K562 (cell line): ENCODE measurements around the gene GFAP. TPM values are rescaled to one million over a fixed set of nuclear protein-coding genes. Genes with fewer than 3 reads are reported as not detected.

Experiments
- CAMTA2 ChIP-seq: fragments of 250-450 bp; sonication (Bioruptor Pico); conservative IDR thresholded peaks from 2 replicates; pipeline ENCODE4 v1.5.1; 2022
- COPS2 ChIP-seq: fragments of 450-650 bp; conservative IDR thresholded peaks from 2 replicates; pipeline ENCODE4 v1.6.1; 2016; ENCODE audit warnings: mild to moderate bottlenecking, moderate library complexity
- E2F3 ChIP-seq: fragments of 250-450 bp; sonication (Bioruptor Pico); IDR thresholded peaks from 2 replicates; pipeline ENCODE4 v1.4.0; 2020; ENCODE audit warnings: mild to moderate bottlenecking
- FOXP4 ChIP-seq: sonication (generic); formaldehyde crosslinking; IDR thresholded peaks from 2 replicates; pipeline ENCODE4 v1.8.0; 2022; ENCODE audit warnings: mild to moderate bottlenecking, missing genetic modification reagents, borderline replicate concordance
- GMEB1 ChIP-seq: fragments of 250-450 bp; sonication (Bioruptor Pico); IDR thresholded peaks from 2 replicates; pipeline ENCODE4 v1.4.0; 2020; ENCODE audit warnings: mild to moderate bottlenecking
- PHB2 ChIP-seq: fragments of 450-650 bp; IDR thresholded peaks from 2 replicates; pipeline ENCODE4 v1.6.1; 2017; ENCODE audit warnings: low read depth
- PHF20 ChIP-seq: fragments of 450-650 bp; IDR thresholded peaks from 2 replicates; pipeline ENCODE4 v1.6.1; 2018; ENCODE audit not compliant: partially characterized antibody
- POLR2G ChIP-seq: fragments of 200-400 bp; formaldehyde crosslinking; IDR thresholded peaks from 2 replicates; pipeline ENCODE4 v1.6.1; 2017; ENCODE audit warnings: low read depth, mild to moderate bottlenecking, antibody characterized with exemption, low read length, moderate library complexity
- PRPF4 ChIP-seq: fragments of 200-400 bp; formaldehyde crosslinking; IDR thresholded peaks from one replicate; pipeline ENCODE4 v1.6.1; 2017; ENCODE audit warnings: low read length, low read depth, mild to moderate bottlenecking; ENCODE audit not compliant: insufficient read depth, poor library complexity, severe bottlenecking
- SIN3A ChIP-seq, 2 experiments: fragments of 150-350 bp in 1 of 2; IDR thresholded peaks; 2 replicates each; pipeline ENCODE4 v1.6.1; 2011 to 2016; ENCODE audit warnings: borderline replicate concordance in 2 of 2, low read depth in 2 of 2, low read length in 2 of 2, mild to moderate bottlenecking in 2 of 2, moderate library complexity in 2 of 2; ENCODE audit not compliant: control insufficient read depth in 1 of 2
- SPI1 ChIP-seq: IDR thresholded peaks from 2 replicates; pipeline ENCODE4 v1.6.1; 2011; ENCODE audit warnings: low read depth, low read length, control low read depth, borderline replicate concordance
- SUPT5H ChIP-seq: fragments of 450-650 bp; IDR thresholded peaks from 2 replicates; pipeline ENCODE4 v1.6.1; 2016
- polyA plus RNA-seq, 8 experiments: library from polyadenylated mRNA; depleted of rRNA in 4 of 8; stranded (reverse) in 5 of 8; unstranded in 3 of 8; fragments of >200 nt; fragmentation: Nextera tagmentation in 2 of 8; fragmentation: Illumina TruSeq in 1 of 8; extraction: Ambion mirVana in 2 of 8; extraction: Trizol in 1 of 8; gene quantifications; 2 replicates each; pipeline versions ENCODE4 v1.2.1 to v1.2.3, GENCODE V29; 2011 to 2014; ENCODE audit warnings: inconsistent platforms in 1 of 8, missing spikeins in 1 of 8
- total RNA-seq, 7 experiments: library from RNA; depleted of rRNA in 6 of 7; stranded (reverse); fragments of >200 nt in 6 of 7; fragmentation: Illumina TruSeq in 2 of 7; extraction: Trizol in 2 of 7; gene quantifications; 2 replicates each; pipeline versions ENCODE4 v1.2.1 to v1.2.3, GENCODE V29; 2011 to 2021; ENCODE audit warnings: low replicate concordance in 1 of 7
- TF ChIP-seq, protein P1 (sequence below): conservative IDR thresholded peaks from 2 replicates; pipeline ENCODE4 v1.6.1; 2011; ENCODE audit warnings: low read depth, mild to moderate bottlenecking, low read length; ENCODE audit not compliant: control insufficient read depth
- TF ChIP-seq, protein P2 (sequence below): sonication (generic); formaldehyde crosslinking; IDR thresholded peaks from 2 replicates; pipeline ENCODE4 v1.8.0; 2022; ENCODE audit warnings: mild to moderate bottlenecking, low read depth, missing genetic modification reagents
- TF ChIP-seq, protein P3 (sequence below), 2 experiments: fragments of 450-650 bp; IDR thresholded peaks; 2 replicates each; pipeline ENCODE4 v1.6.1; 2016
- TF ChIP-seq, protein P4 (sequence below), 2 experiments: IDR thresholded peaks; 2 replicates each; pipeline ENCODE4 v1.6.1; 2011; ENCODE audit warnings: borderline replicate concordance in 1 of 2, control low read depth in 1 of 2, low read depth in 1 of 2, low read length in 1 of 2, mild to moderate bottlenecking in 1 of 2, mixed read lengths in 1 of 2, moderate library complexity in 1 of 2; ENCODE audit not compliant: insufficient read depth in 1 of 2, insufficient read length in 1 of 2, poor library complexity in 1 of 2, severe bottlenecking in 1 of 2; ENCODE audit errors: extremely low read depth in 1 of 2

Gene GFAP
- total and polyA plus RNA-seq, 9 of the 15 experiments (the other 6 are each of a cell fraction or from before 2014, with no cell fraction given) = 0.07 to 1.4 (median 0.60) TPM; not detected in 1

GRCh38 chr17:44947461-44948314 is 32.4 kb upstream of the GFAP start, which contains the start of gene KIF18B (continued):
- peak; percentile 96 for TF ChIP-seq SUPT5H
- peak; percentile 95 for TF ChIP-seq POLR2G
- TF ChIP-seq, protein P1, sequence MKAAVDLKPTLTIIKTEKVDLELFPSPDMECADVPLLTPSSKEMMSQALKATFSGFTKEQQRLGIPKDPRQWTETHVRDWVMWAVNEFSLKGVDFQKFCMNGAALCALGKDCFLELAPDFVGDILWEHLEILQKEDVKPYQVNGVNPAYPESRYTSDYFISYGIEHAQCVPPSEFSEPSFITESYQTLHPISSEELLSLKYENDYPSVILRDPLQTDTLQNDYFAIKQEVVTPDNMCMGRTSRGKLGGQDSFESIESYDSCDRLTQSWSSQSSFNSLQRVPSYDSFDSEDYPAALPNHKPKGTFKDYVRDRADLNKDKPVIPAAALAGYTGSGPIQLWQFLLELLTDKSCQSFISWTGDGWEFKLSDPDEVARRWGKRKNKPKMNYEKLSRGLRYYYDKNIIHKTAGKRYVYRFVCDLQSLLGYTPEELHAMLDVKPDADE = peak; percentile 77; the same call in 1 of the 2 replicates
- TF ChIP-seq SPI1 = peak; percentile 98
- TF ChIP-seq PHF20 = peak; percentile 85
- TF ChIP-seq PRPF4 = no peak
- TF ChIP-seq, protein P2, sequence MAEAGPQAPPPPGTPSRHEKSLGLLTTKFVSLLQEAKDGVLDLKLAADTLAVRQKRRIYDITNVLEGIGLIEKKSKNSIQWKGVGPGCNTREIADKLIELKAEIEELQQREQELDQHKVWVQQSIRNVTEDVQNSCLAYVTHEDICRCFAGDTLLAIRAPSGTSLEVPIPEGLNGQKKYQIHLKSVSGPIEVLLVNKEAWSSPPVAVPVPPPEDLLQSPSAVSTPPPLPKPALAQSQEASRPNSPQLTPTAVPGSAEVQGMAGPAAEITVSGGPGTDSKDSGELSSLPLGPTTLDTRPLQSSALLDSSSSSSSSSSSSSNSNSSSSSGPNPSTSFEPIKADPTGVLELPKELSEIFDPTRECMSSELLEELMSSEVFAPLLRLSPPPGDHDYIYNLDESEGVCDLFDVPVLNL (CRISPR knock-in tag) = peak; percentile 99
- no peak for TF ChIP-seq CAMTA2 (CRISPR knock-in tag)
- TF ChIP-seq, protein P3, sequence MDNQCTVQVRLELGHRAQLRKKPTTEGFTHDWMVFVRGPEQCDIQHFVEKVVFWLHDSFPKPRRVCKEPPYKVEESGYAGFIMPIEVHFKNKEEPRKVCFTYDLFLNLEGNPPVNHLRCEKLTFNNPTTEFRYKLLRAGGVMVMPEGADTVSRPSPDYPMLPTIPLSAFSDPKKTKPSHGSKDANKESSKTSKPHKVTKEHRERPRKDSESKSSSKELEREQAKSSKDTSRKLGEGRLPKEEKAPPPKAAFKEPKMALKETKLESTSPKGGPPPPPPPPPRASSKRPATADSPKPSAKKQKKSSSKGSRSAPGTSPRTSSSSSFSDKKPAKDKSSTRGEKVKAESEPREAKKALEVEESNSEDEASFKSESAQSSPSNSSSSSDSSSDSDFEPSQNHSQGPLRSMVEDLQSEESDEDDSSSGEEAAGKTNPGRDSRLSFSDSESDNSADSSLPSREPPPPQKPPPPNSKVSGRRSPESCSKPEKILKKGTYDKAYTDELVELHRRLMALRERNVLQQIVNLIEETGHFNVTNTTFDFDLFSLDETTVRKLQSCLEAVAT (IDR thresholded peaks at IDR 0.05) = peak in 1 of 2 experiments; percentile 59; a peak in 1 of 4 replicates
- peak; percentile 82; the same call in 1 of the 2 replicates for TF ChIP-seq FOXP4 (CRISPR knock-in tag)
- no peak for TF ChIP-seq COPS2
- TF ChIP-seq GMEB1 (CRISPR knock-in tag) = peak; percentile 22; the same call in 1 of the 2 replicates
- TF ChIP-seq, protein P4, sequence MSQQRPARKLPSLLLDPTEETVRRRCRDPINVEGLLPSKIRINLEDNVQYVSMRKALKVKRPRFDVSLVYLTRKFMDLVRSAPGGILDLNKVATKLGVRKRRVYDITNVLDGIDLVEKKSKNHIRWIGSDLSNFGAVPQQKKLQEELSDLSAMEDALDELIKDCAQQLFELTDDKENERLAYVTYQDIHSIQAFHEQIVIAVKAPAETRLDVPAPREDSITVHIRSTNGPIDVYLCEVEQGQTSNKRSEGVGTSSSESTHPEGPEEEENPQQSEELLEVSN (IDR thresholded peaks at IDR 0.05; ENCODE audit: borderline replicate concordance in 1 of 2, extremely low read depth in 1 of 2, insufficient read depth in 1 of 2, insufficient read length in 1 of 2, low read depth in 1 of 2, low read length in 1 of 2, poor library complexity in 1 of 2, severe bottlenecking in 1 of 2) = peak; percentile 54 to 83
- TF ChIP-seq SIN3A (IDR thresholded peaks at IDR 0.05; ENCODE audit: borderline replicate concordance in 2 of 2, control insufficient read depth in 1 of 2, low read depth in 2 of 2, low read length in 2 of 2) = peak; percentile 84; a peak in 3 of 4 replicates
- TF ChIP-seq PHB2 = no peak
- TF ChIP-seq E2F3 (CRISPR knock-in tag) = peak; percentile 51; the same call in 1 of the 2 replicates
